GM19467 (cell line): Measurements from ENCODE around the gene ZNF292.
"Not testable (repeated sequence)": the region's sequence is repeated elsewhere in the genome, so short reads cannot be mapped to it uniquely, and the experiment has no call there.

Experiments used
- ATAC-seq: cut with Tn5 transposase; IDR thresholded peaks from one replicate; pipeline ENCODE4 v1.9.1; 2021; ENCODE audit warnings: mild to moderate bottlenecking, moderate library complexity; ENCODE audit not compliant: unreplicated experiment

The ZNF292 gene

DNA sequence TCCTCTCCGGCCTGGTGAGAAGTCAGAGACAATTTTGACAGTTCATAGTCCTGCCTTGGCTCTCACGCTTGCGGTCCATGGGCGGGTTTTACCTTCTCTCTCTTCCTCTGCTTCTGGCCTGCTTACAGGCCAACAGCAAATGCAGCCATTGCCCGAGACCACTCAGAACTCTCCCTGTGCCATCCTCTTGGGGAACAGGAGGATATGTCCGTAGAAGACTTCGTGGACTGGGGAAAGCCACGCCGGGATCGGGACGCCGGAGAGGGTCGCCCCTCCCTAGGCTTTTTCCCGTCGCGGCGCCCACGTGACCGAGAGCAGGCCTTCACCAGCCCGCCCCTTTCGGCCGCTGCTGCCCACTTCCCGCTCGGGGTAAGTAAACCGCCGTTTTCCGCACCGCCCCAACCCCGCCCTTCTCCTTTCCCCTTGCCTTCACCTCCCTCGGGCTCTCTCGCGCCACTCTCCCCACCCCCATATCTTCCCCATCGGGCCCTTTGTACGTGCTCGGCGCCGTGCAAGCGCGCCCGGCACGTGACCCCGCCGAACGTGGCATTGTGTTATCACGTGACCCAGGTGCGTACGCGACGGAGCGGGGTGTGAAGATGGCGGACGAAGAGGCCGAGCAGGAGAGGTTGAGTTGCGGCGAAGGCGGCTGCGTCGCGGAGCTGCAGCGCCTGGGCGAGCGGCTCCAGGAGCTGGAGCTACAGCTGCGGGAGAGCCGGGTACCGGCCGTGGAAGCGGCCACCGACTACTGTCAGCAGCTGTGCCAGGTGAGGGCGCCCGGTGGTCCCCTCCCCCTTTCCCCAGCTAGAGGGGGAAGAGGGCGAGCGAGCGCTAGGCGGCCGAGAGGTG, at the start of gene ZNF292:
ZNF292 (plus strand) TSS at position 573 of the 849 bp plus-strand sequence; CDS start at position 600, 27 bp downstream.
- peak; percentile 68 for ATAC-seq

DNA sequence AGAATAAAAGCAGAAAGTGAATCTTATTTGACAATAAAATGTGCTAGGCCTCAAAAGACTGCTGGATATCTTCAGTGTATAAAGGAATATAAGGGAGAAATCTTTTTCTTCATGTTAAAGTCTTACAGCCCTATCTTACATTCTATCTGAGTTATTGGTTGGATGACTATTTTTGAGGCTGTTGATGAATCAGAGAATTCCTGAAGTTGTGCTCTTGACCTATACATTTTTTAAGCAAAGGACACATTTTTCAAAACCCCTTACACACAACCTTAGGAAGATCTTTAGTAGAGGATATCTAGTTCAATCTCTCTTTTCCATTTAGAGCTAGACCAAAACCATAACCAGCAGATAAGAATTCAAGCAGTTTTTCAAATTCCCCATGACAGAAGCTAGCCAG, 49.5 kb upstream of the ZNF292 start:
- ATAC-seq, result no peak

GRCh38 chr6:87110636-87111035, 44.7 kb upstream of the ZNF292 start:
- ATAC-seq, result no peak

DNA sequence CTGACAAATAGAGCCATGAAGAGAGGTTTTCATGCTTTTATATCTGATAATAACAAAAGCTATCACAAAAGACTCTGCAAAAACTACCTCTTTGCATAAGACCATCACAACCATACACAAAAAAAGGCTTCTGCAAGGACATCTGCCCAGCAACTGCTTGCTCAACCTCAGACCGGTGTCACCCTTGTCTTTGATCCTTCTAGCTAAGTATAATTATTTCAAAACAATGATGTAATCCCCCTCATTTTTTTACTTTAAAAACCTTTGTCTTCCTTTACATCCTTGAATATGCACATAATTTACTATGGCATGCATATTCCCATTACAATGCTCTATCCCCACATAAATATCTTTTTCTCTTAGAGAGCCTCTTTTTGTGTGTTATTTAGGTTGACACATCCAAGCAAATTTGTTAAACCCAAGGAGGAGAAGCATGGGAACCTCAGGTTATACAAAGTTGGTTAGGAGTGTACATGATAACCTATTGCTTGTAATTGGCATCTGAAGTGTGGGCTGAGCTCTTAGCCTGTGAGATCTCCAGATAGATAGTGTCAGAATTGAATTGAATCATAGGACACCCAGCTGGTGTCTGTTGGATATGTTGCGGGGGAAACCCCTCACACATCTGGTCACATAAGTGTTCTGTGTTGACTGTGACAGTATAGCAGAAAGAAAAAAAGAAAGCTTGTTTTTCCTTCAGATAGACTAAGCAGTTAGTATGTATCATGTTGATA, 39.8 kb upstream of the ZNF292 start:
- ATAC-seq, result peak; percentile 90

GRCh38 chr6:87116922-87117321, 38.4 kb upstream of the ZNF292 start:
- ATAC-seq, result no peak

DNA sequence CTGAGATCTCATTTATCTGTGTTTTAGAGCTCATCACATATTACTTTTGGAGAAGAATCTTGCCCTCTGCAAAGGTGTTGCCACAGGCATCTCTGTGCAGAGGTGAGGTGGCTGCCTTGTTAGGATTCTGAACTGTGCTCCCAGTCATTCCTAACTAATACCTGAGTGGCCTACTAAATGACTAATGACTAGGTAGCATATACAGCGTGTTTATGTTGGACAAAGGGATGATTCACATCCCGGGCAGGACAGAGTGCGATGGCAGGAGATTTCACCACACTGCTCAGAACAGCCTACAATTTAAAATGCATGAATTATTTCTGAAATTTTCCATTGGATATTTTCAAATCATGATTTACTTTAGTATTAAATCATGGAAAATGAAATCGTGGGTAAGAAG, 37.3 kb upstream of the ZNF292 start:
- ATAC-seq, result no peak

DNA sequence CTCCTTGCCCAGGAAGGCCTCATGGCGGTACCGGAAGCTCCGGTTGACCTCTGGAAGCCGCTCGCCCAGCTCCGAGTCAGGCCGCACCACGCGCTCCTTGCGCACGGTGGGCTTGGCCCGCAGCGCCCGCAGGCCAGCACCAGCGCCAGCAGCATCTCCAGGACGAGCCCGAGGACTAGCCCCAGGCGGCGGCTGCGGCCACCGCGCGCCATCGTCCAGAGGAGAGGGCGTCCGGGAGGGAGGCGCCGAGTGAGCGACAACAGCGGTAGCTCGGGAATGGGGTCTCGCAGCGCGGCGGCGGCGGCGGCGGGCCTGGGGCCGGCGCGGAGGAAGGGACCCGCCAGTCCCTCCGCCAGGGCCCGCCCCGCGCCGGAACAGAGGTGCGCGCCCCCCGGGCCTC, 32.9 kb upstream of the ZNF292 start:
- no peak for ATAC-seq

DNA sequence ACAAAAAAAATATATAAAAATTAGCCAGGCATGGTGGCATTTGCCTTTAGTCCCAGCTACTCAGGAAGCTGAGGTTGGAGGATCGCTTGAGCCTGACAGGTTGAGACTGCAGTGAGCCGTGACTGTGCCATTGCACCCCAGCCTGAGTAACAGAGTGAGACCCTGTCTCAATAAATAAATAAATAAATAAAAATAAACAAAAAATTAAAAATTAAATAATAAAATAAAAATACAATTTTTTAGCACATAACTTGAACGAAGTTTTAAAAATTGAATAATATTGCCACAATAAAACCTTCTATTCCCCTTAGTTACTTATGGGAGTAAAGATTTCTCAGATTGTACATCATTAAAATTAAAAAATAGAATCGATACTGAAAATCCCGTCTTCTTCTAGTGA, 31.3 kb upstream of the ZNF292 start:
- ATAC-seq, result no peak

GRCh38 chr6:87126501-87126900, 28.9 kb upstream of the ZNF292 start:
- ATAC-seq, result no peak

DNA sequence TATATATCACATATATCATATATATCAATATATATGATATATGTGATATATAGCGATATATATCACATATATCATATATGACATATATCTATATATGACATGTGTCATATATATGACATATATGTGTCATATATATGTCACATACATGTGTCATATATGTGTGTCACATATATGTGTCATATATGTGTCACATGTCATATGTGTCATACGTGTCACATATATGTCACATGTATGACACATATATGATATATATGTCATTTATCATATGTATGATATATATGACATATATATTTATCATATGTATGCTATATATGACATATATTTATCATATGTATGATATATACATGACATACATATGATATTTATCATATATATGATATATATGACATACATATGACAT, 27.6 kb upstream of the ZNF292 start:
- ATAC-seq, result no peak

GRCh38 chr6:87136963-87137362, 18.4 kb upstream of the ZNF292 start:
- ATAC-seq, result no peak

DNA sequence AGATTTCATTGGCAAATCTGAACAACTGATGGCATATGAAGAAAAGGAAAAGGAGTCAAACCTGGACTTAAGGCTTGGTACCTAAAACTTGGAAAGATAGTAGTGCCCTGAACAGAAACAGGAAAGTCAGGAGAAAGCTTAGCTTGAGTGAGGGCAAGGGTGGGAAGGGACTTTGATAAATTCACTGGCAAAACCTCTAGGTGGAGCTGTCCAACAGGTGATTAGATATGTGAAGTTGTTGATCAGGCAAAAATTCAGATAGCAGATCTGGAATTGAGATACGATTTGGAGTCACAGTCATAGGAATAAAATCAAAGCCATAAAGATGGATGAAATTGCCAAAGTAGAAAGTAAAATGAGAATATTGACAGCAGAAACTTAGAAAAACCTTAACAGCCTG, 16.1 kb upstream of the ZNF292 start:
- no peak for ATAC-seq

- not testable (repeated sequence) for ATAC-seq
These were observed 15.4 kb upstream of the ZNF292 start for GRCh38 chr6:87139927-87140326.

DNA sequence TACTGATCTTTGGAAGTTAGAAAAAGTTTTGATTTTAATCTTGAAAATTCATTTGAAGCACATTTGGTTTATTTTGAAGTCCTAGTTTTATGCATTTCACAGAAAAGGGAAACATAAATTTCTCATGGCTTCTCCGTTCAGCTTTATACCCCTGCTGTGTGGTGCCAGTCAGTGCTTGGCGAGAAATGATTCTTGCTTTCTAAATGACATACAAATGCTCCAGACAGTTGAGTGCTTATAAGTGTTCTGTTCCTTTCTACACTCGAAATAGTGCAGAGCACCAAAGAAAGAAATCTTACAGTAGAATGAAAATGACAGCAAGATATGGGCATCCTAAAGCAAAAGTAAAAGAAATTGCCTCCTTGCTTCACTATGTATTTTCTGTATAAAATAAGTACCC, 9.0 kb upstream of the ZNF292 start:
- ATAC-seq, result no peak

GRCh38 chr6:87150406-87150805, 5.0 kb upstream of the ZNF292 start:
- no peak for ATAC-seq

DNA sequence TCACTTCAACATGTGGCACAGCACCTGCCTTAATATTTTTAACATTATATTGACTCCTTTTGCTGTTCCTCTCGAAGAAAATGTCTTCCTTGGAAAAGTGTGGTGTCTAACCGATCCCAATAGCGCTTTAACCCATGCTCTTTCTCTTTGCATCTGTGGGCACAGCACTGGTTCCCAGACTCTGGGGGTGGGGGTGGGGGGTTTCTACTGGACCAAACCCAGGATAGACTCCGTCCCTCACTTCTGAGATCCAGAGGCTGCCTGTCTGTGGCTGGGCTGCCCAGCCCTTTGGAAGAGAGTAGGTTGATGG, 3.9 kb upstream of the ZNF292 start:
- no peak for ATAC-seq

DNA sequence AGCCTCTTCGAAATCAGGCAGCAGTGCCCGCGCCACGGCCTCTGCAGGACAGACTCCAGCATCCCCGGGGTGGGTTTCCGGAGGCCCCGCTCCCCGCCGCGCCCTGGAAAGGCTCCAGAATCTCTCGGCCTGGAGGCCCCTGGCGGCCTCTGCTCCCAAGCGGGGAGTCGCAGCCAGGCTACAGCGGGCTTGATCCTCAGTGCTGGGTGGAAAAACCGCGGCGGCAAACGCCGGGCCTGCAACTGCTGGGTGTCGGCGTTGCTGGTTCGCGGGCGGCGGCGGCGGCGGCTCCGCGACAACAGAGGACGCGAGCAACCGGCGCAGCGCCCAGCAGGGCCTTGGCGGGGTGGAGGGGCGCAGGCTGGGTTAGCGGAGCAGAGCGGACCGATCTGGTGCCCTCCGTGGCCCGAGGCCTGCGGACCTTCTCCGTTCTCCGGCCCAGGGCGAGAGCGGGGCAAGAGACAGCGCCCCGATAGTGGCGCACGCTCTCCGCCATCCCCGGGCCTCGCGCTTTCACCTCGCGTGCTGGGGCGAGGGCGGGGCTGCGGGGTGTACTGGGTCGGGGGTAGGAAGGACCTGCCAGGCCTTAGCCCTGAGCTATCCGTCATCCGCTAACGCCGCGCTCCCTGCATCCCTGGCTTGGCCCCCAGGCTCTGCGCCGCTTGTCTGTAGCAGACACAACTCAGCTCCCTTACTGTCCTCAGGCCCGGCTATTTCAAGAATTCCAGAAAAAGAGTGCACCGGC, 3.4 kb upstream of the ZNF292 start:
- peak; percentile 33 for ATAC-seq

- ATAC-seq, result no peak
These were observed 2.8 kb upstream of the ZNF292 start for GRCh38 chr6:87152526-87152955.

- ATAC-seq, result peak; percentile 0
These were observed 748 bp upstream of the ZNF292 start for GRCh38 chr6:87154641-87154992.

DNA sequence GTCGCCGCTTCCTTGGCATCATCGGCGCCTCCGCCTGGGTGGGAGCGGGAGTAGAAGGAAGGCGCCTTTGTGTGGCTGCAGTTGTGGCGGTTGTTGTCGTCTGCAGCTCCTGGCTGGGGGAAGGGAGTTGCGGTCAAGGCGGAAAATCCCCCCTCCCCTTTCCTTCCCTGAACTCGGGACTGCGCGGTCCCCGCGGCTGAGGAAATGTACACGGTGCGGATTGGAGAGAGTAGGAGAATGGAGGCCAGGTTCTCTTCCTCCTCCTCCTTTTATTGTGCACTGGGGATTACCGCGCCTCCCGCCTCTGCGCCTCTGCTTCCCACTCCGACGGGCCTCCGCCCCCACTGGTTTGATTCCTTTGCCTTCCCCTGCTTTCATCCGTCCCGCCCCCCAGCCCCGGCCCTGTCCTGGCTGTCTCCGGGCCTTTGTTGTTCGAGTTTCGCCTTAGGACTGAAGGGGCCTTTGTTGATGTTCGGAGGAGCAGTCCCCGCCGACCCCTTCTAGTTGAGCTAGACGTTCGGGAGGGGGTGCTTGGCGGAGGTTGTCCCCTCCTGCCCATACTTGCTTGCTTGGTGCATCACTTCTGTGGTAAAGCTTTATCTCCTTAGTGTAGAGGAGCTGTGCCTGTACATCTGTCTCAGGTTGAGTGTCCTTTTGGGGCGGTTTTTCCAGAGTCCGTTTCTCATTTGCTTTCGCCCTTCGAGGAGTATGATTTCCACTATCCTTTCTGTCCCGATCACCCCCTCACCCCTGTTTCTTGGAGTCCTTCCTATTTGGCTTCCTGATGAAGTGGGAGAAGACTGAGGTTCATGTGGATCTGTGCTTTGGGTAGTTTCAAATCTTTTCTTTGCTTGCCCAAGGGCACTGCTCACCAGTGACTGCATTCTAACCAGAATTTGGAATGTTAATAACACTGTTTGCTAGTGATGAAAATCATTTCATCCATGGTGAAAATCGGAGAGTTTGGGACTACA, 764 bp downstream of the ZNF292 start:
- ATAC-seq, result no peak

DNA sequence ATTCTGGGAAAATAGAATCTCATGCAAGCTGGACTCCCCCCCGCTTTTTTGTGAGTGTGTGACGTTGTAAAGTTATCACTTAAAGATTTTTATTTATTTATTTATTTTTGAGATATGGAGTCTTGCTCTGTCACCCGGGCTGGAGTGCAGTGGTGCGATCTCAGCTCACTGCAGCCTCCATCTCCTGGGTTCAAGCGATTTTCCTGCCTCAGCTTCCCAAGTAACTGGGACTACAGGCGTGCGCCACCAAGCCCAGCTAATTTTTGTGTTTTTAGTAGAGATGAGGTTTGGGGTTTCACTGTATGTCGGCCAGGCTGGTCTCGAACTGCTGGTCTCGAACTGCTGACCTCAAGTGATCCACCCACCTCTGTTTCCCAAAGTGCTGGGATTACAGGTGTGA, 2.2 kb downstream of the ZNF292 start:
- ATAC-seq, result not testable (repeated sequence)
